HG03196 (cell line): ENCODE results near the gene TBC1D2B.
A peak's percentile ranks its signal among the peaks of the same experiment; 100 is the strongest.

ENCODE experiments used
- ATAC-seq: cut with Tn5 transposase; IDR thresholded peaks from one replicate; pipeline ENCODE4 v1.9.1; 2021; ENCODE audit not compliant: unreplicated experiment

TBC1D2B gene

DNA sequence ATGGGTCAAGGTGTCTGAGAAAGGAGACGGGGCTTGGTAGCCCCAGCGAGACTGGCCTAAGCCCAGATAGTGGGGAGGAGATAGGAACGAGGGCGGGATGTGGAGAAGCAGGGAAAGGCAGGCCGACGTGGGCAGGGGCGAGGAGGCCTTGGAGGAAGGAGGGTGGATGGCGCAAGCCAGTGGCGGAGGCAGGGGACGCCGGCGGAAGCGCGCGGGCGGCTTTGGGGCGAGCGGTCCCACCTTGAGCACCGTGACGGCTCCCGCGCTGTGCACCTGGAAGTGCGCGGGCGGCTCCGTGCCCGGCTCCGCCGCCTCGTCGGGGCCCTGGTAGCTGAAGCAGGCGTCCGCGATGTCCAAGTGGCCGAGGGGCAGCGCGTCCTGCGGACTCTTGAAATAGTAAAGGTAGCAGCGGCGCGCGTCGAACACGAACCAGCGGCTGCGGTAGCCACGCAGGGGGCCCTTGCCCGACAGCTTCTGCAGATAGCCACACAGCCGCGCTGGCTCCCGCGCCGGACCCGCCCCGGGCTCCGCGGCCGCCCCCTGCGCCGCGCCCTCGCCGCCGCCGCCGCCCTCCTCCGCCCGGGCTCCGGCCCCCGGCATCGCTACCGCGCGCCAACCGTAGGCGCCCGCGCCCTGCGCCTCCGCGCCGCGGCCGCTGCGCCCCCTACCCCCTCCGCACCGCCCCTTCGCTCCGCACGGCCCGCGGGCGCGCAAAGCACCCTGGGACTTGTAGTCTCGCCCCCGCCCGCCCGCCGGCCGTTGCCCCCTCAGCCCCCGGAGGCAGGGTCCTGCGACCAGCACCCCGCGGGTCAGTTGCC, at the start of gene TBC1D2B:
TBC1D2B (minus strand) TSS at position 659 of the 818 bp plus-strand sequence; CDS start at position 600, 59 bp downstream.
- peak; percentile 66 for ATAC-seq

DNA sequence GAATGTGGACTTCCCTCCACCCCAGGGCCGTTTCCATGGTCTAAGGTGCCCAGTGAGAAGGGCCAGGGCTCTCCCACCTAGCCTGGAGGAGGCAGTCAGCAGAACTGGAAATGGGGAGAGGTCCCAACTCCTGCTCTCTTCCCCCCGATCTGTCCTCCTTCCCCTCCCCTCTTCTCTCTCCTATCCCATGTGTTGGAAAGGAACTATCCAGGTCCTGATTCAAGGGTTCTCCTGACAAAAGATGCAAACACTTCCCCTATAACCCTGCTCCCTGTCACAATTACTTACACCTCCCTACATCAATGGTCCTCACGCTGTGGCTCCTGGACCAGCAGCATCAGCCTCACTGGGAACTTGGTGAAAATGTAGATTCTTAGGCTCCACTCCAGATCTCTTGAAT, 47.8 kb upstream of the TBC1D2B start:
- ATAC-seq = no peak

DNA sequence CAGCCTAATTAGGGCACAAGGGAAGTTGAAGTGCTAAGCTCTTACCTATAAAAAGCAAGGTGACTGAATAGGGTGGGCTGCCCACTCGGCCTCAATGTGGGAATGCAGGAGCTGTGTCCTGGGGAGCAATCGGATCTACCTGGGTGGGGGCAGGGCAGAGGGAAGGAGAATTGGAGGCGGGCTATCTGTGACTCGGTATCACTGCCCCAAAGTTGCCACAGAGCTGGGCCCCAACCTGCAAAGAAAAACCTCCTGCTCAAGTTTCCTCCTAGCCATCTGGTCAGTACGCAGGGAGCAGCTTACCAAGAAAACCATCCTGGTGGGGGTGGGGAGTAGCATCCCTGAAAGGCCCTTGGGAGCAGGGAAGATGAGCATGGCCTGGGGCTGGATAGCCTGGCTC, 43.0 kb upstream of the TBC1D2B start:
- no peak for ATAC-seq

DNA sequence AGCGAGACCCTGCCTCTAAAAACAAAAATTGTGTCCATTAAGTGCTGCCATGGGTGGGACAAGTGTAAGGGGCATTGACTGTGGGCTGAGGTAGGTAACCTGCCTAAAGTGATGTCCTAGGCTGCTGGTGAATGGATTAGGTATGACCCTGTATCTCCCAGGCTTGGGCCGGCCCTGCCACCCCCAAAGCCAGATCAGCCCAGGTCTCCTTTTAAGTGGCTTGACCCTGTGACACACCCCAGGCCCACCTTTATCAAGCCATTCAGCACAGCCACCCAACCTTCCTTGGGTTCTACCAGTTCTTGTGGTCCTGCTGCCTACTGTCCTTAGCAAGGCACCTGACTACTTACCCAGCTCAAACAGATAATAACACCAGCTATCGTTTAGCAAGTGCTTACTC, 35.0 kb upstream of the TBC1D2B start:
- no peak for ATAC-seq

DNA sequence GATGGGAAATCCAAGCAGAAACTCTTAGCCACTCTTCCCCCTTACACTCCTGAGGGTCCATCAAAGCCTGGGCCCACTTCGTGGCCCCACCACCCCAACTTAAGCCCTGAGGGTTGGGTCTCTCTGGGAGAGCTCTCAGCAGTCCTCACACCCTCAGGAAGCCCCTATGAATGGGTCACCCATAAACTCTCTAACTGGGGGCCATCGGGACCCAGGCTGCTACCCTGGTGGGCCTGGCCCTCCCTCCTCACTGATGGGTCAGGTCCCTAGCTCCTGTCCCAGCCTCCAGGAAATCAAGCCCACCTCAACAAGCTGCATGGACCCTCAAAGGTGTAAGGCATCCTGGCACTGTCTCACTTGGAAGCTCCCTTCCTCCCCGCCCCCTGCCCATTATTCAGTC, 34.3 kb upstream of the TBC1D2B start:
- ATAC-seq = no peak

DNA sequence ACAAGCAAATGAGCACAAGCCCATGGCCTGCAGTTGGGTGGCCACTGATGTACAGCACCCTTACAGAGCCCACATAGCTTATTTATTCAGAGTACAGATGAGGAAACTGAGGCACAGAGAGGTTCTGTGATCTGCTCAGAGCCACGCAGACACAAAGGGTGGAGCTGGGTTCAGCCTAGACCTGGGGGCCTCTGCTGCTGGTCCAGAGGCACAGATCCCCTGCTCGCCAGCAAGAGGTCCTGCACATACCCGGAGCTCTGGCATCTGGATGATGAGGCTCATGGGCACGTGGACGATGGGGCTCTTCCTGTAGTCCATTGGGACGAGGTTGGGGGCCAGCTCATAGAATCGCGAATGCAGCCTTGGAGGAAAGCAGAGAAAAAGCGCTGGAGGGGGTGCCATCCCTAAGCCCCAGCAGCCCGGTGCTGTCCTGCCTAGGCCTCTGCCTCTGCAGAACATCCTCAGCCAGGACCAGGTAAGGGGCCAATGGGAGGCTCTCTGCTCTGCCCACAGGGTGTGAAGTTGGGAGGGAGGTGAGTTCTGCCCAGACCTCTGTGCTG, 33.5 kb upstream of the TBC1D2B start:
- no peak for ATAC-seq

DNA sequence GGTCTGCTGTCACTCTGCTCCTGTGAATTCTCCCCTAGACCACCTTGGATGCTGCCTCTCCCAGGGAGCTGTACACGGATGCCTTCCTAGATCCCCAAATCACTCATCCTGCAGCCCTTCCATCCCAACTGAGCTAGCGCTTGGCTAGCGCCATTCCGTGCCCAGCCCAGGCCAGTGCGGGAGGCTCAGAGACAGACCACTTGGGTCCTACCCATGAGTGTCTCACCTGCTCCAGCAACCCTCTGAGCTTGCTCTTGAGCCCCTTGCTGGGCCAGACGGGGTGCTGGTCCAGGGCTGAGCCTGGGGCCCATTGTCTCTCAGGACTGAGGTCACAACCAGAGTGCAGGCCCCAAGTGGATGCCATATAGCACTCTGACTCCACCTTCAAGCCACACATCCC, 32.6 kb upstream of the TBC1D2B start:
- ATAC-seq = no peak

DNA sequence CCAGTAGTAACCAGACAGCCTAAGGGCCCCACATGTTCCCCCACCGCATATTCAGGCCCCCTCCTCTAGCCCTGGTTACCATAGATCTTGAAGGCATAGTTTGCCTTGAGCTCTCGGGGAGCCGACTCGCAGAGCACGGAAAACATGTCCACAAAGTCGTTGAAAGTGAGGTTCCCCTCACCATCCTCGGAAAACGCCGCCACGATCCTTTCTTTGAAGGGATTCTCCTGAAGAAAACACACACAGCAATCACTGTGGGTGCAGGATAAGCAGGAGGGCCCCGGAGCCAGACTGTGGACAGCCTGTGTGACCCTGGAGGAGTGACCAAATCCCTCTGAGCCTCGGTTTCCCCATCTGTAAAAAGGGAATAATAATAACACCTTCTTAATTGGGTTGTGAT, 31.6 kb upstream of the TBC1D2B start:
- no peak for ATAC-seq

DNA sequence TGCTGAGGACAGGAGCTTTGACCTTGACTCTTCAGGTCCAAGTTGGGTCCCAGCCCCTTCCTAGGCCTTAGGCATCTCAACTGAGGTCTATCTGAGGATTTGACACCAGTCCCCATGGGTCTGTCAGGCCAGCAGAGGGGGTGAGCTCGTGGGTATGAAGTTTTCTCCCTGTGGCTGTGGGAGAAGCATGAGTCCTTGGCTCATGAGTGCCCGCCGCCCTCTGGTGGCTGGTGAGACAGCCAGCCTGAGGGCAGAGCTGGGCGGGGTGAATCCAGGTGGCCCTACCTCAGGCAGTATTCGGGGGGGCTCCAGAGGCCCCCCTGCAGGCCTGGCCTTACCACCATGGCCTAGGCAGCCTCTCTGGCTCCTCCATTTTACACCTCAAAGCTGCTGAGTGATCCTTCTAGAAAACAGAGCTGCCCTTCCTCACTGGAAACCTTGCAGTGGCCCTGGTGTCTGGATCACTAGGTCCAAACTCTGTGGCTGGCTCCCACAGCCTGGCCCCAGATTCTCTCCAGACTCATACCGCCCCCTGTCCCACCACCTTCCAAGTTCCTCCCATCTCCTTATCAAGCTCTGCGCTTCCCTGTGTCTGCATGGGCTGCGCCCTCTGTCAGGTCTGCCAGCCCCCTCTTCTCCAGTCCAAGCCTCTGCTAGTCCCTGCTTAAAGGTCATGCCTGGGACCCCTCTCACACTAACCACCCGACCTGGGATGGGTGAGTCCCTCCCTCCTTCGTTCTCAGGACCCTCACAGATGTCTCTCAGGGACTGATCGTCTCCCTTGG, 31.0 kb upstream of the TBC1D2B start:
- ATAC-seq = no peak

DNA sequence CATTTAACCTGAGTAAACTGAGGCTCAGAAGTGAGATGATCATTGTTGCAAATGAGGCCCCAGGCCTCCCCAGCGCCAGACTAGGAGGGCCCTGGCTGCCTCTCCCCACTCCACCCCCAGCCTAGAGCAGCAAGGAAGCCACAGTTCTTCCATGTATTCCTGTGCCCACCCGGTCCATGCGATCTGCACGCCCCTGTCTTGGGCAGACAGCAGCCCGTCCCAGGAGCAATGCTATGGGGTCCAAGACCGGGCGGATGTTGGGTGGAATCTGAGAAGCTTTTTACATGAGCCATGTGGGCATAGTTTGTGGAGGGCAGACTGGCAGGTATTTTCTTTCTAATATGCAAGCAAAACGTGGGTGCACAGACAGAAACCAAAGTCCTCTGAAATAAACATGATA, 30.0 kb upstream of the TBC1D2B start:
- no peak for ATAC-seq

DNA sequence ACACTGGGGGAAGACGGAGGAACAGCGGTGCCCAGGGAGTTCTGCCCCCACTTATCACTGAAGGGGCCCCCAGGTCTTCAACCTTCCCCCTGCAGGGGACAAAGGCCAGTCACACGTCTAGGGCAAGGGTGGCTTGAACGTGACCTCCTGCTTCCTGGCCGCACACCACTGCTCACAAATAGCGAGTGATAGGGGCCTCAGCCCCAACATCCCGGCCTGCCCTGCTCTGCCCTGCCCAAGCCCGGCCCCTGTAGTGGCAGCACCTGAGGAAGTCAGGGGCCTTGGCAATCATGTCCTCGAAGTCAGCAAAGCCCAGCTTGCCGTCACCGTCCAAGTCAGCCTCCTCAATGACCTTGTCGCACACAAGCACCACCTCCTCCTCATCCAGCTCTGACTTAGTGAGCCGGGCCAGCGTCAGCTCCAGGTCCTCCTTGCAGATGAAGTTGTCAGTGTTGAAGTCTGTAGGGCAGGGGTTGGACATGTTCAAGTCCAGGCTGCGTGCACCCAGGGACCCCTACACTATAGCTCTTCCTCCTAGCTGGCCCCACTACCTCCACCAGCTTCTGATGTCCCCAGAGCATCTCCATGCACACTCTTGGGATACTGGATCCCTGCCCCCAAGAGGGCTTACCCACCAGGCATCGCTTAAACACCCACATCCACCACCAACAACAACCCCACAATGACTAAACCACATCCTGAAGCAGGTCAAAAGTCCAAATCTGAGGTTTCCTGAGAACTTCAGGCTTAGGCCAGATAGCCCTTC, 28.1 kb upstream of the TBC1D2B start:
- no peak for ATAC-seq

DNA sequence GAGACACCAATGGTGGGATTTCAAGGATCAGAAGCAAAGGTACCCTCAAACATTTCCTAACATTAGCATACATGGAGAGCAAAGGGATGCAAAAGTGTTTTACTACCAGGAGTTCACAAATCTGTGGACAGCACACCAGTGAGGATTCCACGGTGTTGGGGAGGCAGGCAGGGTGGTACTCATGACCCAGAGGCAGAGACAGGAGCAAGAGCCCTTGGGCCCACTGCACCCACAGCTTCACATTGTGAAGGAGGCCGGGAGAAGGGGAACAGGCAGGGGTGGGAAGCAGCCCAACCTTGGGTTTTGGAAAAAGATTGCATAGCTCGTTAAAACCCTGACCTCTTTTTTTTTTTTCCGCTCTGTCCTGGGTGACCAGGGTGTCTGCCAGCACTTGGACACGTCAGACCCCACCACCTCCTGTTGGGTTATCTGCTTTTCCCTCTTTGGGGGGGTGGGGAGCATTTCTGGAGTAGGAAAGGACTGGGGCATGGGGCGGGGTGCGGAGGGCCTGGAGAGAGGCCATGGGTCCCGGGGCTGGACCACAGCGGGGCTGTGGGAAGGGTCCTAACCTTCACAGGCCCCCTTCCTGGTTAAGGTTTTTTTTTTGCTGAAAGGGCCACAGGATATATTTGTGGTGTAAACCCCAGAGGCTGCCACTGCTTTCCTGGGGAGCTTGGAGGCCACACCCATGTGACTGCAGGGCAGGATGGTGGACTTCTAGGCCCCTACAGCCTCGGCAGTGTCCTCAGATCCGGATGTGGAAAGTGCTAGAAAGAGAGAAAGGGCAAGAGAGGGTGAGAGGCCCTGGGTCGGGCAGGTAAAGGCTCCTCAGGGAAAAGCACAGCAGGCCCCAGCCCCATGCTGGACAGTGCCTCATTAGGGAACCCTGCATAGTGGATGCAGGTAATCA, 27.3 kb upstream of the TBC1D2B start:
- no peak for ATAC-seq

DNA sequence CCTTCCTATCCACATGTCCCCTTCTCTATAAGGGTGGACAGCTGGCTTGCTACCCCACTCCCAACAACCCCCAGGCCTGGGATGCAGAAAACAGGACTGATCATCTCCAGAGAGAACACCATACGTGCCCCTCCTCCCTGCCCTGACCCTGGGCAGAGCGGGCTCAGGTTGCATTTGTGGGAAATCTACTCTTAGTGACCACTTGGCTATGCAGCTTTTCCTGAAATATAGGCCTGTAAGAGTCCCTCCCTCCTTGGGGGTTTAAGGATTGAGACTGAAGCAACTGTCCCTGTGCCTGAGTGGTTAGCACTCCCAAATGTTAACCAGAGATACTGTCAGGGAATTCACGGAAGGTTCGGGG, 26.6 kb upstream of the TBC1D2B start:
- ATAC-seq = no peak

DNA sequence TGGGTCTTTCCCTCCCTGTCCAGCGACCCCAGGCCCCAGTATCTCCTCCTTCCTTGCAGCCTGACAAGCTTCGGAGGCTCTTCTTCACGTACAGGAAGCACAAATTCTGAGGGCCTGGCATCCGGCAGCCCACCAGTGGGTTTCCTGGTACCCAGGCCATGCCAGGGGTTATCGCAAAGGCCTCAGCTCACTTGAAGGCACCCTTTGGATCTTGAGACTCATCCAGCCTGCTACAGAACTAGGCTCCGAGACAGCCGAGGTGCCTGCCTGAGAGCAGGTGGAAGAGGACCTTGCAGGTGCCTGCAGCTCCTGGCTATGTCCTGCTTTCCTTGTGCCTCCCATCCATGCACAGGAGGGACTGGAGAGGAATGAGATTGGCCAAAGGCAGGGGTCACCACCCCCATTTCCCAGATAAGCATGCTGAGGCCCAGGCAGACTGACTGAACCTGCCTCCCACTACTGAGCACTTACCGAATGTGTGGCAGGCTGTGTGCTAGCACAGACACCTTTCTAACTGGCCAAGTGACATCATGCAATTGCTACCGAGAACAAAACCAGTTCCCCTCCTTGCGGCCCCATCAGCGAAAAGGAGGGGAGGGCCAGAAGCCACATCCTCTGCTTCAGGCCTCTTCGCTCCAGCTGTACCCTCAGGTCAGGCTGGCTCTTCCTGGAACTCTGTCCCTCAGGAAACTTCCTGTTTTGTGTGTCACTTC, 26.1 kb upstream of the TBC1D2B start:
- no peak for ATAC-seq

DNA sequence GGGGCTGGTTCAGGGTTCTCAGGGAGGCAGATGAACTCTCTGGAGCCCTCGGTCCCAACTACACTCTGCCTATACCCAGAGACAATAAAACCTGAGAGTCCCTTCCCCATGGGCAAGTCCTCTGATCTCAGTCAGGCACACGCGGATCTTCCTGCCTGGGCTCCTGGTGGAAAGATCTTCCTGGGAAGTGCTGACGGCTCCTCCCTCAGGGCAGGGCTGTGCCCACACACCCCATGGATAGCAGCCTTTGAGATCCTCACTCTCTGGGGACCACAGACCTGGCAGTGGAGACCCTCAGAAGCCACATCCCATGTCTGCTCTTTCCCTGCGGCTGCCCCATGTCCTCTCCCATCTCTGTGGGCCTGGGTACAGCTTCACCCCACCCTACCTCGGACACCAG, 25.2 kb upstream of the TBC1D2B start:
- no peak for ATAC-seq

DNA sequence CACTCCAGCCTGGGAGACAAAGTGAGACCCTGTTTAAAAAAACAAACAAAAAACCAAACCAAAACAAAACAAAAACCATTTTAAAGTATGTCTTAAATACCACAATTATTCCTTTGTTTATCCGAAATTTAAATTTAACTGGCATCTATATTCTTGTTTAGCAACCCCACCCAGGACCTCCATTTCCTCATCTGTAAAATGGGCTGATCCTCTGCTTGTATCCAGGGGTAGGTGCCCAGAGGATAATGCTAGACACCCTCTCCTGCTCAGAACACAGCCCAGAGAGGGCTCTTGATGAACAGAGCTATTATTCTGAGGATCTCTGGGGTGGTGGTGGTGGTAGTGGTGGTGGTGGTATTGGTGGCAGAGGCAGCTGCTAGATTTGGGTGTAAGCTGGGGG, 24.7 kb upstream of the TBC1D2B start:
- no peak for ATAC-seq

DNA sequence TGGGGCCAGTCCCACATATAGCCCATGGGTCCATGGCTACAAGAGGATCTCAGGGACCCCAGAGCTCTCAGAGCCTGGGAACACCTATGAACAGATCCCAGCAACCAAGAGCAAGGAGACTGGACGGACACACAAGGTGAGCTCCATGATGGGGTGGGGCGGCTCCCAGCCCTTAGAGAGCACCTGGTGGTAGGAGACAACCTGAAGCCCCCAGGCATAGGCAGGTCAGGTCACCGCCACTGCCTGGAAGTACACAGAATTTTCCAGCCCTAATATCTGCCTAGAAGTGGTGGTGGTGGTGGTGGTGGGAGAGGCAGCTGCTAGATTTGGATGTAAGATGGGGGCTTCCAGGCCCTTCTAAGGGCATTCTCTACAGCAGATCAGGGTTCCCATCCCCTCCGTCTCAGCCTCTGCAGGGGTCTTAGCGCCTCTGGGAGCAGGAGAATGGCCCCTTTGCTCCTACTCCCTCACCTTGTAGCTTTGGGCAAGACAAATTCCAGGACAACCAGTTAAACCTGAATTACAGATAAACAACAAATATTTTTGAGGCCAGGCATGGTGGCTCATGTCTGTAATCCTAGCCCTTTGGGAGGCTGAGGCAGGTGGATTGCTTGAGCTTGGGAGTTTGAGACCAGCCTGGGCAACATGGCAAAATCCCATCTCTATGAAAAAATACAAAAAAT, 24.1 kb upstream of the TBC1D2B start:
- no peak for ATAC-seq

DNA sequence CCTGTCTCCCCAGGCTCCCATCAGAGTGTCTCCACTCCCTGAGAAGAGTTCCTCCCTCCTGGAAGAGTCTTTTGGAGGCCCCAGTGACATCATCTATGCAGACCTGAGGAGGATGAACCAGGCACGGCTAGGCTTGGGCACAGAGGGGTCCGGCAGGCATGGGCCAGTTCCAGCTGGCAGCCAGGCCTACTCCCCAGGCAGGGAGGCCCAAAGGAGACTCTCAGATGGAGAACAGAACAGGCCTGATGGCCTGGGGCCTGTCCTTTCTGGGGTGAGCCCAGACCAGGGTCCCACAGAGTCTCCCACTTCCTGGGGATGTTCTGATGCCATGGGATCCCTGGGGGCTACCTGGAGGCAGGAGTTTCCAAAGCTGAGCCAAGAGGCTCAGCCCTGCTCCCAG, 23.4 kb upstream of the TBC1D2B start:
- no peak for ATAC-seq

DNA sequence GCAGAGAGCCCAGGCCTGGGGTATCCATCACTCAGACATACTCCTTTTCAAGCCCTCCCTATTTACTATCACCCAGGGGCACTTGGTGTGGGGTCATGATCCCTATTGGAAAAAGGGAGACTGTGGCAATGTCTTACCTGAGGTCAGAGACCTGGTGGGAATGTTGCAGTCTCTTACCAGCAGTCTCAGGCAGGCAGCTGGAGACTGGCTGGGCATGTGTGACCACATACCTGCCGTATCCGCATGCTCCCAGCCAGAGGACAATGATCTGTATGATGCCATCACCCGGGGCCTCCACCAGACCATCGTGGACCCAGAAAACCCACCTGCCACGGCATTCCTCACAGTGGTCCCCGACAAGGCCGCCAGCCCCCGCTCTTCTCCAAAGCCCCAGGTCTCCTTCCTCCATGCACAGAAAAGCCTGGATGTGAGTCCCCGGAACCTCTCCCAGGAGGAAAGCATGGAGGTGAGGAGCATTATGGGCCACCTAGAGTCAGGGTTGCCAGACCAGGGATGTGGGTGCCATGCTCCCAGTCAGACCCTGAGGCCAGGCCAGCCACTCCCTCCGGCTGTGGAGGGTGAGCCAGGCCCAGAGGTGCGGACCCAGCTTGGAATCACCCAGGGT, 20.7 kb upstream of the TBC1D2B start:
- no peak for ATAC-seq
